RWPE1 (cell line): Measurements from ENCODE around the gene KIR2DL1.
"Not testable (repeated sequence)": the region's sequence is repeated elsewhere in the genome, so short reads cannot be mapped to it uniquely, and the experiment has no call there.

Experiments used
- CTCF ChIA-PET: fragments of 350-600 bp; sonication (Branson Sonifier 250); formaldehyde crosslinking; extraction: SDS; loops from one replicate; lab custom pipeline; 2021; lab: Yijun Ruan, JAX
- POLR2A ChIA-PET: fragments of 400-600 bp; formaldehyde crosslinking; extraction: SDS; loops from one replicate; lab custom pipeline; 2020; ENCODE audit warnings: antibody characterized with exemption; ENCODE audit not compliant: low non-redundant PET; lab: Yijun Ruan, JAX
- DNase-seq: peaks from one replicate; pipeline ENCODE4 v3.0.0; 2012; ENCODE audit warnings: low spot score
- H3K27ac ChIP-seq: fragments of 450-650 bp; 2 replicates; pipeline ENCODE4 v1.5.1; 2017
- CTCF ChIP-seq: fragments of 450-650 bp; conservative IDR thresholded peaks from 2 replicates; pipeline ENCODE4 v1.5.1; 2017; ENCODE audit warnings: low read depth, mild to moderate bottlenecking

The KIR2DL1 gene

GRCh38 chr19:54770511-54770910 is 918 bp downstream of the KIR2DL1 start:
- DNase-seq, H3K27ac ChIP-seq, CTCF ChIA-PET, POLR2A ChIA-PET: not testable (repeated sequence)

GRCh38 chr19:54771018-54771960 is 1.7 kb downstream of the KIR2DL1 start:
- POLR2A ChIA-PET, CTCF ChIA-PET, DNase-seq, H3K27ac ChIP-seq: not testable (repeated sequence)

GRCh38 chr19:54772666-54773065 is 3.1 kb downstream of the KIR2DL1 start:
- DNase-seq, CTCF ChIA-PET, H3K27ac ChIP-seq, POLR2A ChIA-PET: not testable (repeated sequence)

GRCh38 chr19:54775095-54775815 is 5.7 kb downstream of the KIR2DL1 start:
- H3K27ac ChIP-seq, DNase-seq, CTCF ChIA-PET, POLR2A ChIA-PET: not testable (repeated sequence)

- H3K27ac ChIP-seq, DNase-seq, CTCF ChIA-PET, POLR2A ChIA-PET: not testable (repeated sequence)
Observed at GRCh38 chr19:54775830-54776229, 6.2 kb downstream of the KIR2DL1 start.

GRCh38 chr19:54777851-54778250 is 8.3 kb downstream of the KIR2DL1 start:
- H3K27ac ChIP-seq, CTCF ChIA-PET, POLR2A ChIA-PET, DNase-seq: not testable (repeated sequence)

- H3K27ac ChIP-seq, DNase-seq, POLR2A ChIA-PET, CTCF ChIA-PET: not testable (repeated sequence)
Observed at GRCh38 chr19:54778896-54779295, 9.3 kb downstream of the KIR2DL1 start.

GRCh38 chr19:54782916-54783315 is 13.3 kb downstream of the KIR2DL1 start:
- POLR2A ChIA-PET, CTCF ChIA-PET, DNase-seq, H3K27ac ChIP-seq: not testable (repeated sequence)

- H3K27ac ChIP-seq, CTCF ChIA-PET, DNase-seq, POLR2A ChIA-PET: not testable (repeated sequence)
Observed at GRCh38 chr19:54786091-54786723, 16.6 kb downstream of the KIR2DL1 start.

- CTCF ChIA-PET, POLR2A ChIA-PET, DNase-seq, H3K27ac ChIP-seq: not testable (repeated sequence)
Observed at GRCh38 chr19:54788154-54788553, 18.6 kb downstream of the KIR2DL1 start.

- ChIA-PET POLR2A (no interaction called here), CTCF (no interaction called here)
- no peak overlapping the region for H3K27ac ChIP-seq
- DNase-seq, result no peak
- no peak for TF ChIP-seq CTCF
Observed at GRCh38 chr19:54790711-54791110, 21.1 kb downstream of the KIR2DL1 start.
